Gastrocnemius medialis (tissue), 4 donors: ENCODE measurements around the gene DROSHA.

Source experiments
- CTCF ChIP-seq, 5 experiments: fragments of 450-650 bp in 3 of 5; fragments of 200-600 bp in 2 of 5; sonication (generic) in 2 of 5; IDR thresholded peaks in 4 of 5; conservative IDR thresholded peaks in 1 of 5; 1 replicate in 4 of 5; 2 replicates in 1 of 5; pipeline ENCODE4 v1.5.1; 2016 to 2019; ENCODE audit warnings: antibody characterized with exemption in 5 of 5, mild to moderate bottlenecking in 3 of 5, moderate library complexity in 3 of 5
- POLR2A ChIP-seq, 2 donors: fragments of 450-650 bp; IDR thresholded peaks; one replicate each; pipeline ENCODE4 v1.6.1; 2017; ENCODE audit warnings: antibody characterized with exemption in 2 of 2, mild to moderate bottlenecking in 2 of 2, moderate library complexity in 2 of 2

DNA sequence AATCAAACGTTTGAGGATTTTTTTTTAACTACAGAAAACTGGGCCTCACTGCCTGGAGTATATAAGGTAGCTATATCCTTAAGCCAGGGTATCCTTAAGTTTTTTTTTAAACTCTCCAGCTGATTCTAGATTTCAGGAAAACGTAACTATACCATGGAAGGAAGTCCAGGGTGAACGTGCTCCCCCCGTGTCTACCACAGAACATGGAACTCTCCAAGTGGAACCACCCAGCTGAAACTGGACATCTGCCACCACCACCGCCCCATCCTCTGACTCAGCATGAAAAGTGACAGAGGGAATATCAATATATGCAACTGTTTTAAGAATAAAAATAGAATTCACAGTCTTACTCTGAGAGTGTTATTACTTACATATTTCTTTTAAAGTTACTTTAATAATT is 61.3 kb downstream of the DROSHA start:
- TF ChIP-seq CTCF (IDR thresholded peaks at IDR 0.05 in 4 of 5, conservative IDR thresholded peaks at IDR 0.05 in 1 of 5): no peak
- TF ChIP-seq POLR2A (IDR thresholded peaks at IDR 0.05): no peak
